H7 (cell line): ENCODE data around the gene TRAF1. TPM values are rescaled to one million over a fixed set of nuclear protein-coding genes. Genes with fewer than 3 reads are reported as not detected.

Experiments used
- DNase-seq: peaks from one replicate; pipeline ENCODE4 v3.0.0; 2012
- H3K27me3 ChIP-seq: 2 replicates; pipeline ENCODE4 v1.6.0; 2011; ENCODE audit warnings: mild to moderate bottlenecking, low read length; ENCODE audit not compliant: control insufficient read depth, insufficient read depth
- H3K36me3 ChIP-seq: replicated peaks from 2 replicates; pipeline ENCODE4 v1.5.1; 2011; ENCODE audit warnings: low read length; ENCODE audit not compliant: control insufficient read depth, insufficient read depth
- H3K4me3 ChIP-seq: 2 replicates; pipeline ENCODE4 v1.5.1; 2011; ENCODE audit warnings: low read depth, mild to moderate bottlenecking, control low read depth, low read length, moderate library complexity; ENCODE audit not compliant: insufficient read depth
- total RNA-seq: library from RNA; depleted of rRNA; stranded (reverse); fragments of >200 nt; shearing (Covaris generic); gene quantifications from 2 replicates; pipeline ENCODE4 v1.2.3, GENCODE V29; 2014

TRAF1 gene
- total RNA-seq, 1 experiment from 2014 or later = 0.97 TPM

- DNase-seq = no peak
- no peak overlapping the region for H3K4me3 ChIP-seq
- H3K36me3 ChIP-seq = no peaks in the 10 kb centered on the region; the same call in 1 of the 2 replicates
- H3K27me3 ChIP-seq = no peaks in the 10 kb centered on the region; the same call in 1 of the 2 replicates
Observed at GRCh38 chr9:120922404-120923195, 4.0 kb downstream of the TRAF1 start.

GRCh38 chr9:120921661-120922181, 4.9 kb downstream of the TRAF1 start:
- no peaks in the 10 kb centered on the region; the same call in 1 of the 2 replicates for H3K36me3 ChIP-seq
- no peak for DNase-seq
- no peaks in the 10 kb centered on the region for H3K27me3 ChIP-seq
- H3K4me3 ChIP-seq = no peak overlapping the region

- no peaks in the 10 kb centered on the region; the same call in 1 of the 2 replicates for H3K36me3 ChIP-seq
- H3K27me3 ChIP-seq = no peaks in the 10 kb centered on the region
- H3K4me3 ChIP-seq = no peak overlapping the region
- DNase-seq = no peak
Observed at GRCh38 chr9:120920806-120921178, 5.8 kb downstream of the TRAF1 start.

- Histone ChIP-seq H3K36me3 (no peaks in the 10 kb centered on the region; the same call in 1 of the 2 replicates), H3K27me3 (no peaks in the 10 kb centered on the region), H3K4me3 (no peak overlapping the region)
- DNase-seq = no peak
Observed at GRCh38 chr9:120919843-120920805, 6.5 kb downstream of the TRAF1 start.

- Histone ChIP-seq H3K4me3 (no peak overlapping the region), H3K27me3 (no peaks in the 10 kb centered on the region), H3K36me3 (no peaks in the 10 kb centered on the region)
- no peak for DNase-seq
Observed at GRCh38 chr9:120918931-120919842, 7.4 kb downstream of the TRAF1 start.

- Histone ChIP-seq H3K27me3 (no peaks in the 10 kb centered on the region), H3K36me3 (no peaks in the 10 kb centered on the region), H3K4me3 (no peak overlapping the region)
- no peak for DNase-seq
Observed at GRCh38 chr9:120917929-120918762, 8.4 kb downstream of the TRAF1 start.

- DNase-seq = no peak
- Histone ChIP-seq H3K4me3 (no peak overlapping the region), H3K27me3 (no peaks in the 10 kb centered on the region), H3K36me3 (no peaks in the 10 kb centered on the region)
Observed at GRCh38 chr9:120916991-120917880, 9.4 kb downstream of the TRAF1 start.

- Histone ChIP-seq H3K36me3 (no peaks in the 10 kb centered on the region), H3K27me3 (no peaks in the 10 kb centered on the region), H3K4me3 (no peak overlapping the region)
- DNase-seq = peak; percentile 65
Observed at GRCh38 chr9:120916588-120916987, 10.0 kb downstream of the TRAF1 start.

GRCh38 chr9:120915854-120916470, 10.6 kb downstream of the TRAF1 start:
- DNase-seq = no peak
- Histone ChIP-seq H3K4me3 (no peak overlapping the region), H3K36me3 (no peaks in the 10 kb centered on the region), H3K27me3 (no peaks in the 10 kb centered on the region)

GRCh38 chr9:120914953-120915352, 11.6 kb downstream of the TRAF1 start:
- no peak overlapping the region for H3K4me3 ChIP-seq
- no peaks in the 10 kb centered on the region for H3K36me3 ChIP-seq
- DNase-seq = no peak
- H3K27me3 ChIP-seq = no peaks in the 10 kb centered on the region

GRCh38 chr9:120914396-120914795, 12.2 kb downstream of the TRAF1 start:
- H3K36me3 ChIP-seq = no peaks in the 10 kb centered on the region
- no peak for DNase-seq
- H3K4me3 ChIP-seq = no peak overlapping the region
- no peaks in the 10 kb centered on the region for H3K27me3 ChIP-seq

- Histone ChIP-seq H3K36me3 (no peaks in the 10 kb centered on the region), H3K27me3 (no peaks in the 10 kb centered on the region), H3K4me3 (no peak overlapping the region)
- DNase-seq = peak; percentile 81
Observed at GRCh38 chr9:120913647-120914264, 12.8 kb downstream of the TRAF1 start.
